CD4-positive, alpha-beta T cell treated with Interleukin-10 for 1 hour (primary cell): Measurements from ENCODE around the gene EPN2.

Experiments used
- DNase-seq: peaks from one replicate; pipeline ENCODE4 v3.0.0-alpha.2; 2020

The EPN2 gene

GRCh38 chr17:19332371-19333131 is 95.4 kb downstream of the EPN2 start:
- DNase-seq = no peak

DNA sequence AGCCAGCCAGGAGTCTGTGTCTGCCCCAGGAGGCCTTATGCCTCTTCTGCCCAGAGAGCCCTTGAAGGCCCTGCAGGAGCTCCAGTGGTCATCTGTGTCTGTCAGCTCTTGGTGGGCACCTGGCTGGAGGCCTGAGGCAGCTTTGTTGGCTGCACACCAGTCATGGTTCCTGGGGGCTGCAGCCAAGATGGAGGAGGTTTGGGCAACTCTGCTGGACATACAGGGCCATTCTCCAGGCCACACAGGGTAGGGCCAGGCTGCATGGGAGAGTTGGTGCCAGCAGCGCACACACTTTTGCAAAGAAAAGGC is 95.9 kb downstream of the EPN2 start:
- no peak for DNase-seq

GRCh38 chr17:19333736-19334290 is 96.6 kb downstream of the EPN2 start:
- no peak for DNase-seq

- DNase-seq = no peak
These were observed 97.2 kb downstream of the EPN2 start for GRCh38 chr17:19334331-19334730.

DNA sequence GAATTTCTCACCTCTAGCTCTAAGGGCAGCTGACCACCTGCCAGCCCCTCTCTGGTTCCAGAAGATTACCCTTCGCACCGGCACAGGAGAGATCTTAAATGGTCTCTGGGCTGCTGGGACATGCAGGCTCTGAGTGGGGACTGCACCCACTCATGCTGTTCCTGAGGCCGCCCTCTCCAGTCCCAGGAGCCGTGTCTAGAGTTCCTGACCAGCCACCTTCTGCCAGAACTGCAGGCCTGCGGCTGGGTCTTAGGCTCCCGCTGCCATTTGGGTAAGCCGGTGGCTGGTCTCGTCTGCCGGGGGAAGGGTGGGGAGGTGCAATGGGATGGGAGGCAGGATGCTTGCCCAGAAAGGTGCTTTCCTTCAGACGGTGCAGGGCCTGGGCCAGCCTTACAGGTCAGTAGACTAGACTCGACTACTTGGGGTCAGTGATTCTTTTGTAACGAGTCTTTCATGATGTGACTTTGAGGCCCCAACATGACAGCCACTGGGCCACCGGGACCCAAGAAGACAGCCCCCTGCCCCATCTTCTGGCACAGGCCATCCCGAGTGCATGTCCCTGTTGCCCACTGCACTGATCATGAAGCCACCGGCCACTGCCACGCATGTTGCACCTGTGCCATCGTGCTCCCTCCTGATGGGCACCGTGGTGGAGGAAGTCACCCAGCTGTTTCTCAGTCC is 98.9 kb downstream of the EPN2 start:
- no peak for DNase-seq

DNA sequence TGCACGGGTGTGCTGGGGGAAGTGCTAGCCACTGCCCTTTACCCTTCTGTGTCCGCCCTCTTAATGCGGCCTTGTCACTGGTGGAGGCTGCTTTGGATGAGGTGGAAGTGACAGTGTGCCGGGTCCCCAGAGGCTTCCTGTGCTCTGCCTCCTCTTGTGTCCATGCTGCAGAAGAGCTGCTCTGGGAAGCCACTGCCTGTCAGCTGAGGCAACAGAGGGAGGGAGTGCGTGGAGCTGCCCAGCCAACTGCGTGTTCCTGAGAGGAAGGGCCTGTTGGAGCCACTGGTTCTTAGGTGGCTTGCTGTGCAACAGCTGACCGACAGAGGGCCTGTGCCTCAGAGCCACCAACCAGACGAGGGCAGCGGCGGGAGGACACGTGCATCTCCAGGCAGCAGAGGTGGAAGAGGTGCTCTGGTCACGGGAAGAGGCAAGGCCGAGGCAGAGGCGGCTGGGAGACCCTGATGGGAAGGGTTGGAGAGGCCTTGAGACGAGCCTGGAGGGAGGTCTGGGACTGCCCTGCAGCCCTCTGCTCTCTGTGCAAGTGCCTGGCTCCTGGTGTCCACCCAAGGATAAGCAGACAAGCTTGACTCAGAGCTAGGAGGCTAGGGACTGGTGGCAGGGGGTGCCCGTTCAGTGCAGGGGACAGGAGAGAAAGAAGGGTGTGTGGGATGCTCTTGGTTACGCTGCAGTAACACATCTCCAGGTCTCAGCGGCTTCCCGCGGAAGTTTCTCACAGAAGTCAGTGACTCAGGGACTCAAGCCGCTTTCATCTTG is 100.0 kb downstream of the EPN2 start:
- no peak for DNase-seq

- DNase-seq = no peak
These were observed 100.5 kb downstream of the EPN2 start for GRCh38 chr17:19337712-19338023.

- peak; percentile 68 for DNase-seq
These were observed 101.1 kb downstream of the EPN2 start for GRCh38 chr17:19338031-19338990.

- DNase-seq = no peak
These were observed 102.2 kb downstream of the EPN2 start for GRCh38 chr17:19339341-19339815.

DNA sequence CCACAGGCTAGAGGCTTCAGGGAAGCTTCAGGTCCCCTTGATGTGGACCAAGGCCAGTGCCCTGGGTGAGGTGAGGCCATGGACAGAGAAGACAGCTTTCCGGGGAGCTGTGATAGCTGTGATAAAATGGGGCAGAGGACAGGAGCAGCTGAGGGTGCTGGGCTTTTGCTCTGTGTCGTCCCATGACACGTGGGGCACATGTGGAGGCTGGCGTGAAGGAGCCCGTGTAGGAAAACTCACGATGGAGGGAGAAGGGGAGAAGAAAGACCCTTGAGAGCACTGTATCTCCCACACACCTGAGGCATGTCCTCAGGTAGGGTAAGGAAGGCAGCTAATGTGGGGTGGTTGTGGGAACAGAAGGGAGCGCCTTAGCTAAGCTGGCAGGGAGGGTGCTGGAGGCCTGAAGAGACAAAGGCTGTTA is 104.1 kb downstream of the EPN2 start:
- no peak for DNase-seq

GRCh38 chr17:19341641-19342610 is 104.8 kb downstream of the EPN2 start:
- DNase-seq = no peak

DNA sequence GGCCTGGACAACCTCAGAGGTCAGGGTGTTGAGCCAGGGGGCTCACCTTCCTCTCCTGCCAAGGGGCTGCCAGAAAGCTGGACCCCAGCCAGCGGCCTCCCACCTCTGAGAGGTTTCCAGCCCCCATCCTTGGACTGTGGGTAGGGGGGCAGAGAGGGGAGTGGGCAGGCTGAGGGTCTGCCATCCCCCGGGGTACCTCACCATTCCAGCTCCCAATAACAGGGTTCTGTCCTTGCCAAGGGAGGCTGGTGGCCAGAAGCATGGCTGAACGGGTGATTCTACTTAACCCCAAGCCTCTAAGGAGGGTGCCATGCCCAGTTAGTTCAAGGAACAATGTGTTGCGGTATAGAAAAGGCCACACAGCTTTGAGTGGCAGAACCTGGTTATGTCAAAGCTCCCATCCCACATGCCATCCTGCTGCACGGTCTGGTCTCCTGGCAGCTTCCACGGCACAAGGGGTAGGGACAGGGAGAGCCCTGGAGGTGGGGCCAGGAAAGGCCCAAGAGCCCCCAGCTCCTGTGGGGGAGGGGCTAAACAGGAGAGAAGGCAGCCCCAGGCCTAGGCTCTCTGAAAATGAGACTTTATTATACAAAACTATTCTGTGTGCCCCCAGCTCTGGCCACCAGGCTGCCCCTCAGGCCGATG is 105.6 kb downstream of the EPN2 start:
- no peak for DNase-seq

- DNase-seq = no peak
These were observed 106.1 kb downstream of the EPN2 start for GRCh38 chr17:19343256-19343630.

DNA sequence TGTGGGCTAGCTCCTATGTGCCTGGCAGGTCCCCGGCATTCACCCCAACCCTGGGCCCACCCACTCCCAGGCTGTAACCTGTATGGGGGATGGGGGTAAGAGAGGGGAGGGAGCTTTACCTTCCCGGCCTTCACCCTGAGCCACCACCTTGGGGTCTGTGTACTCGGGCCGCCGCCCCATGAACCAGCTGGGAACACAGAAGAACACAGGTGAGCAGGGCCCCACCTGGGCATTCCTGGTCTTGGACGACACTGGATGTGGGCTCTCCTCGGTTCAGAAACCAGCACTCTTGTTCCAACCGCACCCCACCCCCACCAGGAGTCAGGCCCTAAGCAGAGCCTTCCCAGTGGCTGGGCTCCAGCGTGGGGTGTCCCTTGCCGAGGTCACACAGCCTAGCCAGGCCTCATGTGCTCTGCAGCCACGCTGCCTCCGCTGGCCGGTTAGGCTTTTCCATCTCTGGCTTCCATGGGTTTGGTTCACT is 106.5 kb downstream of the EPN2 start:
- no peak for DNase-seq

DNA sequence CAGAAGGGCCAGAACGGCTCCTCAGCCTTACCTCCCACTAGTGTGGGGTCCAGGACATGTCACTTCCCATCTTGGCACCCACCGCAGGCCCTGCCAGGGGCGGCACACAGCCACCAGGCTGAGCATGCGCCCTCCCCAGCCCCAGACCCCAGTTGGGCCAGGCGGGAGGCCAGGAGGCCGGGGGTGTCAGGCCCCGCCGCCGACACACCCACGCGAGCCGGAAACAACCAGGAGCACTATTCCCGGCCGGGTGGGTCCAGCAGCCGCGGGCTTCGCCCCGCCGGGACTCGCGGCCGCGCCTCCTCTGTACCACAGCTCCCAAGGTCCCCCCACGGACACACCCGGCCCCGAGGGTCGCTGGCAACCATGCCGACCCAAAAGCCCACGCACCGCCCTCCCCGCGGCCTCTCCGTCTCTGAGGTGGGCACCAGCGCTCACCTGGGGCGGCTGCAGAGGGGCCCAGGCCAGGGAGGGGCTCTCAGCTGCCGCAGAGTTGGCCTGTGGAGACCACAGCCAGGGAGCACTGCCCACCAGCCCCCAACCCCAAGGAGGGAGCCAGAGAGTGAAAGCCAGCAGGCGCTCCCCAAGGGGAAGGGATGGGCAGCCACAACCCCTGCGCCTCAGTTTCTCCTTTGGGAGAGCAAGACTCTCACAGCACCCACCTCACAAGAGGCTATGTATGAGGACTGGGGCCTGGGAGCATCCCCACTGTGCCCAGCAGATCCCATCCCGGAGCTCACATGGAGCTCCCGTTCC is 107.3 kb downstream of the EPN2 start:
- no peak for DNase-seq

DNA sequence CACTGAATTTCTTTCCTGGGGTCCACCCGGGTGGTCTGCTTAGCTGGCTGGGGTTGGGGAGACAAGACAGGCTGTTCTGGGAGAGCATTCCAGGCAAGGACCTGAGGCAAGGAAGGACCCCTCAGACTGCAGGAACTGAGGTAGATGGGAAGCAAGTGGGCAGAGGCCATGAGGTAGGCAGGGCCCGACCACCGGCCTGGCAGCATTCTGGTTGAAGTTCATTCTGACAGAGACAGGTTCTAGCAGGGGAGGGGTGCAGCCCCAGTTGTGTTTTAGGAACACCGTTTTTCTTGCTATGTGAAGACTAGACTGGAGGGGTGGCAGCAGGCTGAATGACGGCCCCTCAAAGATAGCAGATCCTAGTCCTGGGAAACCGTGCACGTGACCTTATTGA is 107.9 kb downstream of the EPN2 start:
- no peak for DNase-seq

- no peak for DNase-seq
These were observed 108.6 kb downstream of the EPN2 start for GRCh38 chr17:19345486-19346350.

DNA sequence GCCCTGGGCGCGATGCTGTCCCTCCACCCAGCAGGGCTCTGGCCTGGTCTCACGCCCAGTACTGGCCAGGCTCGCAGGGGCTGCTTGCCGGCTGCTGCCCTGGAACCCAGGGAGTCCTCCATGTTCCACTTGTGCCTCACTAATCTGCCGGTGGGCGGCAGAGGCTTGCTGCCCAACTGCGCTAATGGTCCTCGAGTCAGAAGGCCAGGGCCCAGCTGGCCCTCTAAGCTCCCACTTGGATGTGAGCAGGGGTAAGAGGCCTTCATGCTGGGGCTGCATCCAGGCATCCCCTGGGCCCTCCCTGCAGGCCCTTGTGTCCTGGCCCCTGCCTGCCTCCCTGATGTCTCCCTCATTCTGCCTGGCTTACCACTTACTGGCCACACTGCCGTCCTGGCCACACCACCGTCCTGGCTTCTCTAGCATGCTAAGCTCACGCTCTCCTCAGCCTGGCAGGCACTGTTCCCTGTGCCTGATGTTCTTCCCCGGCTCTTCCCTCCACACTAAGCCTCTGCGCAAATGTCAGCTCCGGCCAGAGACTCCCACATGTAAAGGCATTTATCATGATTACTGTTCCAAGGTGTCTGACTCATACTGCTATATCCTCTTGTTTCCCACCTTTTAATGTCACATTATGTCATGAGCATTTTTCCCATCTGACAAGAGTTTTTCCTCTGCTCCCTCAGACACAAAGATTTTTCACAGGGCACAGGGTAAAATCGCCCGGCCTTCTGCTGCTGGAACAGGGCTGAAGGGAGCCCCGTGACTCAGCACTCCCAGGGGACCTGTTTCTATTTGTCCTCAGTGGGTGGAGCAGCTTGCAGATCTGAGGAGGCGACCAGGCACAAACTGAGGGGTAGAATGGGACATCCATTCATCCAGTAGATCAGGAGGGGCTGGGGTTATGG is 109.4 kb downstream of the EPN2 start:
- DNase-seq = no peak
